Keratinocyte (primary cell): Measurements from ENCODE around the gene CDC42SE2. TPM values are rescaled to one million over a fixed set of nuclear protein-coding genes. Genes with fewer than 3 reads are reported as not detected.

ENCODE experiments used
- DNase-seq: peaks from one replicate; pipeline ENCODE4 v3.0.0-alpha.2; 2011; ENCODE audit warnings: low read depth, missing footprints, low spot score
- FAIRE-seq: peaks from 2 replicates; lab custom pipeline; 2011; peaks lifted over from hg19 to GRCh38; lab: Jason Lieb, UNC
- H2AFZ ChIP-seq: 2 replicates; pipeline ENCODE4 v1.6.0; 2012; ENCODE audit warnings: low read length, control low read depth, inconsistent platforms; ENCODE audit not compliant: control insufficient read depth
- H3K27ac ChIP-seq: 2 replicates; pipeline ENCODE4 v1.5.1; 2011; ENCODE audit warnings: low read length; ENCODE audit not compliant: control insufficient read depth, insufficient read depth
- H3K27me3 ChIP-seq: 3 replicates; pipeline ENCODE4 v1.6.0; 2011; ENCODE audit warnings: low read length; ENCODE audit not compliant: control insufficient read depth, insufficient read depth; ENCODE audit errors: extremely low read depth
- H3K36me3 ChIP-seq, 2 experiments: 2 replicates in 1 of 2; 3 replicates in 1 of 2; pipeline ENCODE4 v1.5.1; 2011; ENCODE audit warnings: low read length in 2 of 2, mild to moderate bottlenecking in 1 of 2; ENCODE audit not compliant: control insufficient read depth in 2 of 2, insufficient read depth in 2 of 2; ENCODE audit errors: extremely low read depth in 1 of 2
- H3K4me1 ChIP-seq: 3 replicates; pipeline ENCODE4 v1.5.1; 2011; ENCODE audit warnings: low read length; ENCODE audit not compliant: control insufficient read depth, insufficient read depth; ENCODE audit errors: extremely low read depth
- H3K4me2 ChIP-seq: 3 replicates; pipeline ENCODE4 v1.6.0; 2011; ENCODE audit warnings: low read depth, low read length; ENCODE audit not compliant: control insufficient read depth, insufficient read depth; ENCODE audit errors: extremely low read depth
- H3K4me3 ChIP-seq, 3 experiments: fragments of 200-600 bp in 1 of 3; sonication (generic) in 1 of 3; 2 replicates in 2 of 3; 3 replicates in 1 of 3; pipeline ENCODE4 v1.5.1; 2011 to 2016; ENCODE audit warnings: low read length in 3 of 3, mild to moderate bottlenecking in 3 of 3, control low read depth in 2 of 3, inconsistent platforms in 1 of 3, low read depth in 1 of 3, mixed read lengths in 1 of 3, mixed run types in 1 of 3, moderate library complexity in 1 of 3; ENCODE audit not compliant: control insufficient read depth in 2 of 3, insufficient read depth in 2 of 3; ENCODE audit errors: extremely low read depth in 1 of 3
- H3K79me2 ChIP-seq: 2 replicates; pipeline ENCODE4 v1.6.0; 2012; ENCODE audit warnings: low read length; ENCODE audit not compliant: control insufficient read depth, insufficient read depth
- H3K9ac ChIP-seq: 3 replicates; pipeline ENCODE4 v1.6.0; 2011; ENCODE audit warnings: low read length; ENCODE audit not compliant: control insufficient read depth, insufficient read depth; ENCODE audit errors: extremely low read depth
- H3K9me1 ChIP-seq: 3 replicates; pipeline ENCODE4 v1.6.0; 2011; ENCODE audit warnings: low read length; ENCODE audit not compliant: control insufficient read depth, insufficient read depth; ENCODE audit errors: extremely low read depth
- H3K9me3 ChIP-seq: 2 replicates; pipeline ENCODE4 v1.5.1; 2012; ENCODE audit warnings: low read depth, low read length; ENCODE audit not compliant: control insufficient read depth
- H4K20me1 ChIP-seq: 3 replicates; pipeline ENCODE4 v1.6.0; 2011; ENCODE audit warnings: low read length; ENCODE audit not compliant: control insufficient read depth, insufficient read depth; ENCODE audit errors: extremely low read depth
- EZH2 ChIP-seq: IDR thresholded peaks from one replicate; pipeline ENCODE4 v1.6.1; 2012; ENCODE audit warnings: inconsistent platforms, mild to moderate bottlenecking, low read length, moderate library complexity
- dilution Hi-C: fragments of 300-500 bp; cut with MboI; formaldehyde crosslinking; loops from one replicate; pipeline ENCODE4 v1.7.0; 2020; ENCODE audit warnings: low sequenced_read_pairs; ENCODE audit not compliant: extremely low pct_ligation_motif_present
- polyA plus RNA-seq, 5 experiments: library from polyadenylated mRNA; depleted of rRNA in 3 of 5; stranded (reverse) in 3 of 5; stranded (forward) in 1 of 5; unstranded in 1 of 5; fragments of >200 nt; gene quantifications; 1 replicate in 1 of 5; 2 replicates in 3 of 5; 3 replicates in 1 of 5; pipeline versions ENCODE4 v1.2.1 to v1.2.3, GENCODE V29; 2011 to 2012; ENCODE audit warnings: missing spikeins in 2 of 5, low read depth in 1 of 5, low replicate concordance in 1 of 5
- TF ChIP-seq, protein P1 (sequence below), 3 experiments: IDR thresholded peaks in 1 of 3; conservative IDR thresholded peaks in 1 of 3; optimal IDR thresholded peaks in 1 of 3; 2 replicates in 2 of 3; 3 replicates in 1 of 3; pipeline versions ENCODE3 to v1.5.1; 2011; ENCODE audit warnings: low read length in 3 of 3, mild to moderate bottlenecking in 3 of 3, moderate library complexity in 2 of 3, control low read depth in 1 of 3, inconsistent platforms in 1 of 3; ENCODE audit not compliant: insufficient read depth in 2 of 3; ENCODE audit errors: extremely low read depth in 1 of 3

Gene CDC42SE2
- polyA plus RNA-seq, 1 donor (not counting 4 experiments of a cell fraction or from before 2014, with no cell fraction given) = 32.5 TPM

DNA sequence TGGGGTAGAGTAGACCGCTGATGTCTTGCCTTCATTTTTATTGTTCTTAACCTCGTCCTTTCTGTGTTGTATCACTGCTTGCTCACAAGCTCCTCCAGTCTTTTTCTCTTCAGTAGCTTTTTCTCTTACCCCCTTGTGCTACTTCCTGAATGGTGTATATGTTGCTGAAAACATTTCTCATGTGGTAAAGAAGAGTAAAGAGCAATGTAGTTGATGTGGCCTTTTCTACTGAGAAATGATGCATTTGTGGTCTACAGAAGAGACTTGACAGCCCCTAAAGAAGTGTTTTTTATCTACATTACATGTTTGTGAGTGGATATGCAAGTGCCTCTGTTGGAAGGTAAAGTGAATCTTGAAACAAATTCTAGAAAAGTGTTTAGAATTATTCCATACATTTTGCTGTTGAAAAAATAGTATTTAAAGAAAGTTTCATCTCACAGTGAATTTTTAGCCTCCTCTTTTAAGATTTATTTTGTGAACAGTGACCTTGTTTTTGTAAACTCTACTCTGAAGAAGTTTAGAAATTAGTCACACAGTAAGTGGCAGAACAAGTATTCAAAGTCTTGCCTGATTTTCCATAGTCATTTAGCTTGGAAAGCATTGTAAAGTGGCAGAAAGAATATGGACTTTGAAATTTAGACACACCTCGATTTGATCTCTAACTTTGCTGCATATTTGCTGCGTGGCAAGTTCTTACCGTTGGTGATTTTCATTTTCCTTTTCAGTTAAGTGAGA lies 17.4 kb downstream of the CDC42SE2 start:
- no peak for TF ChIP-seq EZH2
- TF ChIP-seq, protein P1, sequence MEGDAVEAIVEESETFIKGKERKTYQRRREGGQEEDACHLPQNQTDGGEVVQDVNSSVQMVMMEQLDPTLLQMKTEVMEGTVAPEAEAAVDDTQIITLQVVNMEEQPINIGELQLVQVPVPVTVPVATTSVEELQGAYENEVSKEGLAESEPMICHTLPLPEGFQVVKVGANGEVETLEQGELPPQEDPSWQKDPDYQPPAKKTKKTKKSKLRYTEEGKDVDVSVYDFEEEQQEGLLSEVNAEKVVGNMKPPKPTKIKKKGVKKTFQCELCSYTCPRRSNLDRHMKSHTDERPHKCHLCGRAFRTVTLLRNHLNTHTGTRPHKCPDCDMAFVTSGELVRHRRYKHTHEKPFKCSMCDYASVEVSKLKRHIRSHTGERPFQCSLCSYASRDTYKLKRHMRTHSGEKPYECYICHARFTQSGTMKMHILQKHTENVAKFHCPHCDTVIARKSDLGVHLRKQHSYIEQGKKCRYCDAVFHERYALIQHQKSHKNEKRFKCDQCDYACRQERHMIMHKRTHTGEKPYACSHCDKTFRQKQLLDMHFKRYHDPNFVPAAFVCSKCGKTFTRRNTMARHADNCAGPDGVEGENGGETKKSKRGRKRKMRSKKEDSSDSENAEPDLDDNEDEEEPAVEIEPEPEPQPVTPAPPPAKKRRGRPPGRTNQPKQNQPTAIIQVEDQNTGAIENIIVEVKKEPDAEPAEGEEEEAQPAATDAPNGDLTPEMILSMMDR (optimal IDR thresholded peaks at IDR 0.05 in 1 of 3, IDR thresholded peaks at IDR 0.05 in 1 of 3, conservative IDR thresholded peaks at IDR 0.05 in 1 of 3; ENCODE audit: extremely low read depth in 1 of 3, insufficient read depth in 2 of 3, low read length in 3 of 3) = no peak
- H3K9me3 ChIP-seq = no peaks in the 10 kb centered on the region
- H2AFZ ChIP-seq = no peak overlapping the region
- dilution Hi-C loops = no loop called here
- no peaks in the 10 kb centered on the region for H3K36me3 ChIP-seq
- peak overlapping the region; percentile 90 for H3K27ac ChIP-seq
- H3K4me1 ChIP-seq = peaks cover 19% of the 10 kb centered on the region
- no peaks in the 10 kb centered on the region for H3K9me1 ChIP-seq
- H3K79me2 ChIP-seq = peaks cover 73% of the 10 kb centered on the region
- H4K20me1 ChIP-seq = no peaks in the 10 kb centered on the region
- DNase-seq (no peak), FAIRE-seq (peak; percentile 32)
- no peaks in the 10 kb centered on the region for H3K27me3 ChIP-seq
- H3K4me3 ChIP-seq = peak overlapping the region in 2 of 3 experiments; percentile 61 to 65
- H3K9ac ChIP-seq = peak overlapping the region; percentile 62
- H3K4me2 ChIP-seq = peak overlapping the region; percentile 81

DNA sequence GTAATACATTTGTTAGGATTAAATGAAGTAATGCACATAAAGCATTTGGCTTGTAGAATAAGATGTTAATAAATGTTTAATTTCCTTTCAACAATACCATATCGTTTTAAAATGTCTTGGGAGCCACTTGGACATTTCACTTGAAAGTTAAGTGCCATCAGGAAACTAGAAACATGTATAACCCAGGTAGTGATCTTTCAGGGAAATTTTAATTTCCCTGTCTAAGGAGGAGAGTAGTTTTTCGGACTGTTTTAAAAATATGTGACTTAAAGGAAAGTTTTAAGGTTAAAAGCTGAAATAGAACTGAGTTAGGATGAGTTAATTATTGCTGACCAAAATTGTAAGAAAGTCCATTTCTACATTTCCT lies 18.0 kb downstream of the CDC42SE2 start:
- peaks cover 75% of the 10 kb centered on the region for H3K79me2 ChIP-seq
- peak overlapping the region; percentile 62 for H3K9ac ChIP-seq
- peak overlapping the region; percentile 81 for H3K4me2 ChIP-seq
- dilution Hi-C loops = no loop called here
- H2AFZ ChIP-seq = no peak overlapping the region
- H3K4me3 ChIP-seq = peak overlapping the region; percentile 18 to 65 (median 61)
- H3K36me3 ChIP-seq = no peaks in the 10 kb centered on the region
- DNase-seq (no peak), FAIRE-seq (no peak)
- peak overlapping the region; percentile 90 for H3K27ac ChIP-seq
- no peaks in the 10 kb centered on the region for H3K9me3 ChIP-seq
- H4K20me1 ChIP-seq = no peaks in the 10 kb centered on the region
- peaks cover 19% of the 10 kb centered on the region for H3K4me1 ChIP-seq
- H3K27me3 ChIP-seq = no peaks in the 10 kb centered on the region
- H3K9me1 ChIP-seq = no peaks in the 10 kb centered on the region
- TF ChIP-seq, protein P1 (optimal IDR thresholded peaks at IDR 0.05 in 1 of 3, IDR thresholded peaks at IDR 0.05 in 1 of 3, conservative IDR thresholded peaks at IDR 0.05 in 1 of 3; ENCODE audit: extremely low read depth in 1 of 3, insufficient read depth in 2 of 3, low read length in 3 of 3) = no peak
- no peak for TF ChIP-seq EZH2
